Stimulated activated effector memory CD8-positive, alpha-beta T cell treated with anti-CD3 and anti-CD28 coated beads, Interleukin-12 subunit alpha, Interleukin-12 subunit beta, amount 100 ng/mL, for 72 hours (primary cell): ENCODE data around the gene CDH13.

Source experiments
- ATAC-seq: fragments of 150-1000 bp; cut with Tn5 transposase; 2 replicates; pipeline ENCODE4 v1.10.0; 2021
- DNase-seq, 2 donors: peaks; one replicate each; pipeline ENCODE4 v3.0.0; 2021 to 2022; ENCODE audit warnings: low spot score in 2 of 2
- H3K27ac Mint-ChIP-seq: one replicate; pipeline ENCODE4 v1.8.0; 2022; ENCODE audit warnings: mild to moderate bottlenecking, mixed read lengths
- H3K36me3 Mint-ChIP-seq: one replicate; pipeline ENCODE4 v1.8.0; 2022; ENCODE audit warnings: mild to moderate bottlenecking, mixed read lengths
- H3K4me1 Mint-ChIP-seq: one replicate; pipeline ENCODE4 v1.8.0; 2022; ENCODE audit warnings: mixed read lengths
- H3K4me3 Mint-ChIP-seq: one replicate; pipeline ENCODE4 v1.8.0; 2022; ENCODE audit warnings: mild to moderate bottlenecking, mixed read lengths
- H3K9me3 Mint-ChIP-seq: one replicate; pipeline ENCODE4 v1.8.0; 2022; ENCODE audit warnings: mixed read lengths

CDH13 gene

GRCh38 chr16:83508295-83508694 is 881.5 kb downstream of the CDH13 start:
- Mint-ChIP-seq H3K9me3 (peaks cover 2% of the 10 kb centered on the region), H3K4me3 (no peak overlapping the region), H3K27ac (no peak overlapping the region), H3K4me1 (no peaks in the 10 kb centered on the region), H3K36me3 (no peaks in the 10 kb centered on the region)
- DNase-seq (no peak), ATAC-seq (no peak)

DNA sequence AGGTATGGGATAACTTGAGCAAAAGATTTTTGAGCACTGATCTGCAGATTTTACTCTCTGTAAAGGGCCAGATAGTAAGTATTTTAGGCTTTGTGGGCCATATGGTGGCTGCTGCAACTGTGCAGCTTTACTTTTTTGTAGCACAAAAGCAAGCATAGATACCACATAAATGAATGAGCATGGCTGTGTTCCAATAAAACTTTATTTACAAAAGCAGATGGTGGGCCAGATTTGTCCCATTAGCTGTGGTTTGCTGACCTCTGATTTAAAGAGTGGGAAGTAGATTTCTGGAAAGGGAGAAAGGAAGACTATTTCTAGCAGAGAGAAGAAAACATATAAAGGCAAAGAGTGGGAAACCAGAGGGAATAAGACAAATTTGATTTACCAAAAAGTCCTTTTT is 882.5 kb downstream of the CDH13 start:
- H3K9me3 Mint-ChIP-seq: peaks cover 2% of the 10 kb centered on the region
- DNase-seq (no peak), ATAC-seq (no peak)
- no peak overlapping the region for H3K27ac Mint-ChIP-seq
- H3K36me3 Mint-ChIP-seq: no peaks in the 10 kb centered on the region
- no peak overlapping the region for H3K4me3 Mint-ChIP-seq
- H3K4me1 Mint-ChIP-seq: no peaks in the 10 kb centered on the region

DNA sequence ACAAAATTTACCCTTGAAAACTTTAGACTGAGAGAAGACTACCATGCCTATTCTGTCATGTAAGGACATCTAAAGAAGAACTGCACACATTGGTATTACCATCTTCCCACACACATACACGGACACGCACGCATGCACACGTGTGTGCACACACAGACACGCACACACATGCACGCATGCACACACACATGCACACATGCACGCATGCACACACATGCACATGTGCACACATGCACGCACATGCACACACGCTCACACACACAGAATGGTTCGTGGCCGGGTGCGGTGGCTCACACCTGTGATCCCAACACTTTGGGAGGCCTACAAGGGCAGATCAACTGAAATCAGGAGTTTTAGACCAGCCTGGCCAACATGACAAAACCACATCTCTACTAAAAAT is 884.1 kb downstream of the CDH13 start:
- Mint-ChIP-seq H3K9me3 (peaks cover 2% of the 10 kb centered on the region), H3K27ac (no peak overlapping the region), H3K36me3 (no peaks in the 10 kb centered on the region), H3K4me3 (no peak overlapping the region), H3K4me1 (no peaks in the 10 kb centered on the region)
- no peak for DNase-seq
- no peak for ATAC-seq

DNA sequence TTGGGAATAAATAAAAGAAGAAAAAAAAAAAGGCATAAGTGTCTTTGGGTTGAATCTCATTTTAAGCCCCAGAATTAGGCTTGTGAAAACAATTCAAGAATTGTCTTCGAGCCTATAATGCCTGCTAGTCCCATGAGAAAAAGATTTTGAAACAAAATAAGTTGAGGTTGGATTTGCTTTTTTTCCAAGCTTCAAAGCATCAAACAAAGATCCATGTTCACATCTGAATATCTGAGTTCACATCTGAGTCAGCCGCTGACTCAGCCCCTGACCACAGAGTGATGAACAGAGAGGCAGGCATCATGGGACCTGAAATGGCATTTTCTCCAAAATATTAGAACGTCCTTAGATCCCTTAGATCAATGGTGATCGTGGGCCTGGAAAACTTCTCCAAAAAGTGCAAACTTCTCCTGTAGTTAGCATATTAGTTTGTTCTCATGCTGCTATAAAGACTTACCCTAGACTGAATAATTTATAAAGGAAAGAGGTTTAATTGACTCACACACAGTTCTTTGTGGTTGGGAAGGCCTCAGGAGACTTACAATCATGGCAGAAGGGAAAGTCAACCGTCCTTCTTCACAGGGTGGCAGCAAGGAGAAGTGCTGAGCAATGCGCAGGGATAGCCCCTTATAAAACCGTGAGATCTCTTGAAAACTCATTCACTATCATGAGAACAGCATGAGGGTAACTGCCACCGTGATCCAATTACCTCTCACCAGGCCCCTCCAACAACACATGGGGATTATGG is 886.4 kb downstream of the CDH13 start:
- H3K36me3 Mint-ChIP-seq: no peaks in the 10 kb centered on the region
- no peak overlapping the region for H3K27ac Mint-ChIP-seq
- no peaks in the 10 kb centered on the region for H3K4me1 Mint-ChIP-seq
- no peak for DNase-seq
- H3K4me3 Mint-ChIP-seq: no peak overlapping the region
- ATAC-seq: no peak
- peaks cover 8% of the 10 kb centered on the region for H3K9me3 Mint-ChIP-seq

- Mint-ChIP-seq H3K4me3 (no peak overlapping the region), H3K27ac (no peak overlapping the region), H3K9me3 (peaks cover 15% of the 10 kb centered on the region), H3K4me1 (no peaks in the 10 kb centered on the region), H3K36me3 (no peaks in the 10 kb centered on the region)
- ATAC-seq (no peak), DNase-seq (no peak)
Measured at GRCh38 chr16:83515395-83515794, 888.6 kb downstream of the CDH13 start.

DNA sequence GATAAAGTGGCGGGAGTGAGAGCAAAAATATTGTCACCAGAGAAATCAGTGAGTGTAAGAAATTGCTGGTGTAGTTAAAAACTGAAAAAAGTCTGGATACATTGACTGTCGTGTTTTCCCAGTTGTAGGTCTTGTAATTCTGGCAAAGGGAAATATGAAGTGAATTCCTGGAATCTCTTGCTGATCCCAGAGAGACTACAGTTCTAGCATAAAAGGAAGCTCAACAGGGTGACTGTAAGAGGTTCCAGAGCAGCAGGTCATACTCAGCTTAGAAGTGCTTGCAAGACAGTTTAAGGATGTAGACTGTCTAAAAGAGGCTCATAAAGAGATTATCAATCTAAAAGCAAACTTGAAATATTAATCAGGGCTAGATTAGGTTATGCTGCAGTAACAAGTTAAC is 890.2 kb downstream of the CDH13 start:
- no peak overlapping the region for H3K4me3 Mint-ChIP-seq
- no peak overlapping the region for H3K27ac Mint-ChIP-seq
- no peaks in the 10 kb centered on the region for H3K36me3 Mint-ChIP-seq
- no peaks in the 10 kb centered on the region for H3K4me1 Mint-ChIP-seq
- peaks cover 15% of the 10 kb centered on the region for H3K9me3 Mint-ChIP-seq
- no peak for DNase-seq
- ATAC-seq: no peak

DNA sequence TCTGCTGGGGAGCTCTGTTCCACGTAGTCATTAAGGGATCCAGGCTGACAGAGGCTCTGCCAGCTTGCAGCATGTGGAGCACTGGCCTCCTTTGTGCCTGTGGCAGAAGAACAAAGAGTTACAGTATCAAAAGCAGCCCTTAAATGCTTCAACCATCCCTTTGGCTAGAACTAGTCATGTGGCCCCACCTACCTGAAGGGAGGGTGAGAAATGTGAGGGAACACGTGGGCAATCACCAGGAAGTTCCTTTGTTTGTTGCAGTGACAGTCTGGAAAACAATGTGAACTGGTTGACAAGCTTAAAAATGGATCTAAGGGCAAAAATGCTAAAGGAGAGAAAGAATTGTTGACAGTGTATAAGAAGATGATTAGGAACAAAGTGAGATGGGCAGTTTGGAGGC is 890.6 kb downstream of the CDH13 start:
- Mint-ChIP-seq H3K4me1 (no peaks in the 10 kb centered on the region), H3K27ac (no peak overlapping the region), H3K9me3 (peaks cover 15% of the 10 kb centered on the region), H3K36me3 (no peaks in the 10 kb centered on the region), H3K4me3 (no peak overlapping the region)
- no peak for ATAC-seq
- DNase-seq: no peak

- no peak for DNase-seq
- Mint-ChIP-seq H3K4me3 (no peak overlapping the region), H3K36me3 (no peaks in the 10 kb centered on the region), H3K4me1 (no peaks in the 10 kb centered on the region), H3K27ac (no peak overlapping the region), H3K9me3 (peaks cover 17% of the 10 kb centered on the region)
- no peak for ATAC-seq
Measured at GRCh38 chr16:83520596-83520995, 893.8 kb downstream of the CDH13 start.

GRCh38 chr16:83530293-83530692 is 903.5 kb downstream of the CDH13 start:
- Mint-ChIP-seq H3K9me3 (peaks cover 3% of the 10 kb centered on the region), H3K27ac (no peak overlapping the region), H3K36me3 (no peaks in the 10 kb centered on the region), H3K4me3 (no peak overlapping the region), H3K4me1 (no peaks in the 10 kb centered on the region)
- DNase-seq (no peak), ATAC-seq (no peak)

GRCh38 chr16:83532634-83533033 is 905.9 kb downstream of the CDH13 start:
- no peak overlapping the region for H3K4me3 Mint-ChIP-seq
- DNase-seq (no peak), ATAC-seq (no peak)
- H3K9me3 Mint-ChIP-seq: peaks cover 11% of the 10 kb centered on the region
- no peaks in the 10 kb centered on the region for H3K36me3 Mint-ChIP-seq
- H3K4me1 Mint-ChIP-seq: no peaks in the 10 kb centered on the region
- H3K27ac Mint-ChIP-seq: no peak overlapping the region

GRCh38 chr16:83533193-83533592 is 906.4 kb downstream of the CDH13 start:
- H3K4me1 Mint-ChIP-seq: no peaks in the 10 kb centered on the region
- DNase-seq (no peak), ATAC-seq (no peak)
- H3K36me3 Mint-ChIP-seq: no peaks in the 10 kb centered on the region
- no peak overlapping the region for H3K27ac Mint-ChIP-seq
- H3K9me3 Mint-ChIP-seq: peaks cover 11% of the 10 kb centered on the region
- no peak overlapping the region for H3K4me3 Mint-ChIP-seq

DNA sequence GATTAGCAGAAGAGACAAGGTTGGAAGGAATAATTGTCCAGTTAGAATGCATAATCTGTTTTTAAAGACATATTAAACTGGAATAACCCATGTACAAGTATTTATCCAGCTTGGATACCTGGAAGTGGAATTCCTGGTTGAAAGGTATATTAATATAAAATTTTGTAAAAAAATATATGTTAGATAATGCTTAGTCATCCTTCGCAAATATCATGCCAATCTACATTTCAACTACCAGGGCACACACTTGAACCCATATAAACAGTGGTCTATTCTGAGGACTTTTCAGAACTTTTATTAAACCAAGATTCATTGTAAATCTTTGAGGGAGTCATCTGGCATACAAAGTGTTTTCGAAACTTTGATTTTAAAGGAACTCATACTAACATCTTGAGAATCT is 911.9 kb downstream of the CDH13 start:
- H3K9me3 Mint-ChIP-seq: peaks cover 13% of the 10 kb centered on the region
- no peaks in the 10 kb centered on the region for H3K36me3 Mint-ChIP-seq
- ATAC-seq: no peak
- no peak overlapping the region for H3K4me3 Mint-ChIP-seq
- no peak overlapping the region for H3K27ac Mint-ChIP-seq
- no peaks in the 10 kb centered on the region for H3K4me1 Mint-ChIP-seq
- DNase-seq: no peak

- no peak overlapping the region for H3K4me3 Mint-ChIP-seq
- ATAC-seq (no peak), DNase-seq (no peak)
Measured at GRCh38 chr16:83539736-83540490, 913.1 kb downstream of the CDH13 start.

DNA sequence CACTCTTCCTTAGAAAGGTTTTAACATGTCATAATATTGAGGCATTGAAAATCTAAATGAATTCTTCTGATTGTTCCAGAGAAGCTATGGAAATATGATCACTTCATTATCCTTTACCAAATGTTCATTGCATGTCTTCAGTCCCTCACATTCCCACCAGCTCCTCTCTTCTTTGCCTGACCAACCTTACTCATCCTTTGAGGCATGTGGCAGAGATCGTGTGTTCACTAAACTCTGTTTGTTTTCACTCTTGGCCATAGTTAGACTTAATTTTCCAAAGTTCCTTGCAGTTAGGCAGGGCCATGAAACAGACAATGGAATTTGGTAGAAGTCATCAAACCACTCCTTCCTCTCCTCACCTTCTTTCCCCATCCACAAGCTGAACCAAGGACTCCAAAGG is 914.5 kb downstream of the CDH13 start:
- H3K4me1 Mint-ChIP-seq: no peaks in the 10 kb centered on the region
- no peak for DNase-seq
- no peak overlapping the region for H3K4me3 Mint-ChIP-seq
- no peak for ATAC-seq
- no peak overlapping the region for H3K27ac Mint-ChIP-seq
- no peaks in the 10 kb centered on the region for H3K36me3 Mint-ChIP-seq
- H3K9me3 Mint-ChIP-seq: peaks cover 10% of the 10 kb centered on the region

More at GRCh38 chr16:83539736-83540490, 913.1 kb downstream of the CDH13 start:
- H3K36me3 Mint-ChIP-seq: no peaks in the 10 kb centered on the region
- H3K9me3 Mint-ChIP-seq: peaks cover 13% of the 10 kb centered on the region
- H3K4me1 Mint-ChIP-seq: no peaks in the 10 kb centered on the region
- H3K27ac Mint-ChIP-seq: no peak overlapping the region

GRCh38 chr16:83542491-83542890 is 915.7 kb downstream of the CDH13 start:
- DNase-seq (no peak), ATAC-seq (no peak)
- no peaks in the 10 kb centered on the region for H3K4me1 Mint-ChIP-seq
- H3K36me3 Mint-ChIP-seq: no peaks in the 10 kb centered on the region
- H3K27ac Mint-ChIP-seq: no peak overlapping the region
- no peak overlapping the region for H3K4me3 Mint-ChIP-seq
- peaks cover 5% of the 10 kb centered on the region for H3K9me3 Mint-ChIP-seq
